Bone marrow (tissue), 2 donors: ENCODE results near the gene TMEM231.
"Not testable (repeated sequence)": the region's sequence is repeated elsewhere in the genome, so short reads cannot be mapped to it uniquely, and the experiment has no call there.

Source experiments
- DNase-seq, 2 donors: peaks; one replicate each; lab custom pipeline; 2025; lab: John Stamatoyannopoulos, UW

TMEM231 gene

GRCh38 chr16:75555707-75556430 is at the start of gene TMEM231:
Gene TMEM231 (minus strand): TSS chr16:75556252. CDS start chr16:75556209, 43 bp downstream.
- DNase-seq = peak; percentile 38 to 75

GRCh38 chr16:75603241-75603640 is 47.2 kb upstream of the TMEM231 start:
- DNase-seq = no peak

- no peak for DNase-seq
Measured at GRCh38 chr16:75599452-75600277, 43.6 kb upstream of the TMEM231 start.

GRCh38 chr16:75593825-75594820 is 38.1 kb upstream of the TMEM231 start:
- peak in 1 of 2 donors; percentile 34 for DNase-seq

- DNase-seq = no peak
Measured at GRCh38 chr16:75593308-75593707, 37.3 kb upstream of the TMEM231 start.

GRCh38 chr16:75591927-75592326 is 35.9 kb upstream of the TMEM231 start:
- DNase-seq = not testable (repeated sequence)

- no peak for DNase-seq
Measured at GRCh38 chr16:75590920-75591843, 35.1 kb upstream of the TMEM231 start.

GRCh38 chr16:75589306-75589705 is 33.3 kb upstream of the TMEM231 start:
- DNase-seq = no peak

GRCh38 chr16:75588716-75589115 is 32.7 kb upstream of the TMEM231 start:
- no peak for DNase-seq

GRCh38 chr16:75584108-75584507 is 28.1 kb upstream of the TMEM231 start:
- DNase-seq = no peak

- no peak for DNase-seq
Measured at GRCh38 chr16:75579281-75579834, 23.3 kb upstream of the TMEM231 start.

- DNase-seq = no peak
Measured at GRCh38 chr16:75578725-75579124, 22.7 kb upstream of the TMEM231 start.

GRCh38 chr16:75578212-75578611 is 22.2 kb upstream of the TMEM231 start:
- DNase-seq = no peak

- DNase-seq = no peak
Measured at GRCh38 chr16:75576384-75576811, 20.3 kb upstream of the TMEM231 start.

- no peak for DNase-seq
Measured at GRCh38 chr16:75575958-75576357, 19.9 kb upstream of the TMEM231 start.

GRCh38 chr16:75573955-75574354 is 17.9 kb upstream of the TMEM231 start:
- DNase-seq = no peak

- no peak for DNase-seq
Measured at GRCh38 chr16:75572864-75573542, 17.0 kb upstream of the TMEM231 start.

GRCh38 chr16:75570396-75571065 is 14.5 kb upstream of the TMEM231 start:
- DNase-seq = no peak

- DNase-seq = no peak
Measured at GRCh38 chr16:75567911-75568310, 11.9 kb upstream of the TMEM231 start.
